GM06990 (cell line): ENCODE measurements around the gene DTNB.

Experiments
- DNase-seq: peaks from one replicate; pipeline ENCODE4 v3.0.0-alpha.2; 2011; ENCODE audit not compliant: insufficient read length; ENCODE audit errors: extremely low read depth
- H3K27me3 ChIP-seq: replicated peaks from 2 replicates; pipeline ENCODE4 v1.6.0; 2011; ENCODE audit warnings: low read length; ENCODE audit not compliant: control insufficient read depth, insufficient read depth
- H3K36me3 ChIP-seq: 2 replicates; pipeline ENCODE4 v1.5.1; 2011; ENCODE audit warnings: low read length; ENCODE audit not compliant: control insufficient read depth, insufficient read depth
- H3K4me3 ChIP-seq: replicated peaks from 2 replicates; pipeline ENCODE4 v1.5.1; 2011; ENCODE audit warnings: low read depth, mild to moderate bottlenecking, control low read depth, low read length
- CTCF ChIP-seq: IDR thresholded peaks from 2 replicates; pipeline ENCODE4 v1.5.1; 2011; ENCODE audit warnings: low read length, control low read depth, mild to moderate bottlenecking, inconsistent platforms; ENCODE audit not compliant: insufficient read depth, poor library complexity, severe bottlenecking

DTNB gene

GRCh38 chr2:25548601-25549000, 124.8 kb downstream of the DTNB start:
- TF ChIP-seq CTCF, result no peak
- Histone ChIP-seq H3K4me3 (no peak overlapping the region), H3K36me3 (no peaks in the 10 kb centered on the region), H3K27me3 (no peaks in the 10 kb centered on the region)
- no peak for DNase-seq

GRCh38 chr2:25546852-25547251, 126.5 kb downstream of the DTNB start:
- no peaks in the 10 kb centered on the region for H3K36me3 ChIP-seq
- no peak for DNase-seq
- H3K27me3 ChIP-seq, result no peaks in the 10 kb centered on the region
- no peak for TF ChIP-seq CTCF
- no peak overlapping the region for H3K4me3 ChIP-seq

GRCh38 chr2:25545899-25546298, 127.5 kb downstream of the DTNB start:
- Histone ChIP-seq H3K4me3 (no peak overlapping the region), H3K27me3 (no peaks in the 10 kb centered on the region), H3K36me3 (no peaks in the 10 kb centered on the region)
- TF ChIP-seq CTCF, result no peak
- no peak for DNase-seq

- H3K27me3 ChIP-seq, result no peaks in the 10 kb centered on the region
- DNase-seq, result no peak
- no peak overlapping the region for H3K4me3 ChIP-seq
- no peak for TF ChIP-seq CTCF
- no peaks in the 10 kb centered on the region for H3K36me3 ChIP-seq
These were observed 128.9 kb downstream of the DTNB start for GRCh38 chr2:25544445-25544844.

GRCh38 chr2:25543939-25544338, 129.4 kb downstream of the DTNB start:
- TF ChIP-seq CTCF, result no peak

GRCh38 chr2:25541378-25541777, 132.0 kb downstream of the DTNB start:
- H3K27me3 ChIP-seq, result no peaks in the 10 kb centered on the region
- no peak for DNase-seq
- no peak for TF ChIP-seq CTCF
- no peak overlapping the region for H3K4me3 ChIP-seq
- H3K36me3 ChIP-seq, result no peaks in the 10 kb centered on the region

More at GRCh38 chr2:25543939-25544338, 129.4 kb downstream of the DTNB start:
- no peaks in the 10 kb centered on the region for H3K27me3 ChIP-seq
- no peak overlapping the region for H3K4me3 ChIP-seq
- no peak for DNase-seq
- H3K36me3 ChIP-seq, result no peaks in the 10 kb centered on the region
